Endodermal cell (in vitro differentiated cells): ENCODE data around the gene ZNF571. TPM values are rescaled to one million over a fixed set of nuclear protein-coding genes. Genes with fewer than 3 reads are reported as not detected.

Source experiments
- DNase-seq: peaks from one replicate; pipeline ENCODE4 v3.0.0-alpha.2; 2017
- H3K27ac ChIP-seq: 2 replicates; pipeline ENCODE4 v1.5.1; 2013; ENCODE audit warnings: mild to moderate bottlenecking, low read depth, low read length, moderate library complexity
- H3K27me3 ChIP-seq: 2 replicates; pipeline ENCODE4 v1.6.1; 2013; ENCODE audit warnings: mild to moderate bottlenecking, low read length, moderate library complexity; ENCODE audit not compliant: insufficient read depth, control insufficient read depth, poor library complexity, severe bottlenecking
- H3K36me3 ChIP-seq: 2 replicates; pipeline ENCODE4 v1.7.0; 2013; ENCODE audit warnings: mild to moderate bottlenecking, low read length, moderate library complexity; ENCODE audit not compliant: control insufficient read depth, insufficient read depth
- H3K4me1 ChIP-seq: one replicate; pipeline ENCODE4 v1.7.0; 2013; ENCODE audit warnings: low read length; ENCODE audit not compliant: control insufficient read depth, insufficient read depth
- H3K4me3 ChIP-seq: 2 replicates; pipeline ENCODE4 v1.5.1; 2013; ENCODE audit warnings: mild to moderate bottlenecking, low read length, moderate library complexity
- H3K9ac ChIP-seq: 2 replicates; pipeline ENCODE4 v1.6.1; 2013; ENCODE audit warnings: mild to moderate bottlenecking, low read length, moderate library complexity; ENCODE audit not compliant: poor library complexity, severe bottlenecking; ENCODE audit errors: extremely low read depth
- H3K9me3 ChIP-seq: 2 replicates; pipeline ENCODE4 v1.6.1; 2013; ENCODE audit warnings: mild to moderate bottlenecking, low read length, moderate library complexity; ENCODE audit not compliant: control insufficient read depth
- H3K27ac Mint-ChIP-seq: 2 replicates; pipeline ENCODE4 v1.8.0; 2020; ENCODE audit warnings: mixed read lengths
- H3K27me3 Mint-ChIP-seq: 2 replicates; pipeline ENCODE4 v1.8.0; 2021; ENCODE audit warnings: mild to moderate bottlenecking, mixed read lengths; ENCODE audit not compliant: insufficient read depth
- H3K36me3 Mint-ChIP-seq: 2 replicates; pipeline ENCODE4 v1.8.0; 2020; ENCODE audit warnings: low read depth, mixed read lengths
- H3K4me1 Mint-ChIP-seq: 2 replicates; pipeline ENCODE4 v1.8.0; 2020; ENCODE audit warnings: mixed read lengths
- H3K4me3 Mint-ChIP-seq: 2 replicates; pipeline ENCODE4 v1.8.0; 2020; ENCODE audit warnings: mild to moderate bottlenecking, moderate library complexity, mixed read lengths
- H3K9me3 Mint-ChIP-seq: 2 replicates; pipeline ENCODE4 v1.8.0; 2020; ENCODE audit warnings: mild to moderate bottlenecking, mixed read lengths
- CTCF ChIP-seq: fragments of 200-600 bp; sonication (generic); conservative IDR thresholded peaks from 2 replicates; pipeline ENCODE4 v1.5.0; 2021; ENCODE audit warnings: antibody characterized with exemption, mild to moderate bottlenecking
- WGBS, 2 experiments: methylation state at CpG; one replicate each; pipeline versions ENCODE4 v1.1.5 to v1.1.7; 2013; ENCODE audit warnings: missing lambda C conversion rate in 2 of 2, mixed read lengths in 1 of 2; ENCODE audit not compliant: insufficient coverage in 1 of 2, insufficient read length in 1 of 2; 5-methylcytosine and 5-hydroxymethylcytosine counted together
- total RNA-seq, 2 donors: library from RNA; stranded (reverse); fragmentation: NEBNext Ultra II Directional in 1 of 2; extraction: Animal tissue kit (Norgen Biotek cat#: 25700) in 1 of 2; gene quantifications; 2 replicates in 1 of 2; 3 replicates in 1 of 2; pipeline ENCODE4 v1.2.1, GENCODE V29; 2021

The ZNF571 gene
- total RNA-seq, 2 donors from 2014 or later, result 3.9 to 5.6 TPM

GRCh38 chr19:37565370-37565669 is 29.3 kb downstream of the ZNF571 start:
- Histone ChIP-seq H3K27me3 (no peaks in the 10 kb centered on the region), H3K4me3 (peak overlapping the region; percentile 61), H3K9me3 (peaks cover 83% of the 10 kb centered on the region), H3K4me1 (no peaks in the 10 kb centered on the region), H3K27ac (no peak overlapping the region), H3K9ac (no peak overlapping the region), H3K36me3 (peaks cover 28% of the 10 kb centered on the region)
- Mint-ChIP-seq H3K27me3 (no peaks in the 10 kb centered on the region), H3K4me1 (no peaks in the 10 kb centered on the region), H3K4me3 (no peak overlapping the region), H3K36me3 (peaks cover 85% of the 10 kb centered on the region), H3K9me3 (peaks cover 93% of the 10 kb centered on the region), H3K27ac (no peak overlapping the region)
- no peak for DNase-seq
- no peak for TF ChIP-seq CTCF

GRCh38 chr19:37564624-37565369 is 29.8 kb downstream of the ZNF571 start:
- 83 to 91% methylated on average over 4 to 6 of the region's 7 CpGs for WGBS, 2 experiments
- H3K36me3 Mint-ChIP-seq, result peaks cover 81% of the 10 kb centered on the region
- H3K4me3 ChIP-seq, result peak overlapping the region; percentile 61
- H3K9me3 ChIP-seq, result peaks cover 87% of the 10 kb centered on the region
- no peak for DNase-seq
- H3K36me3 ChIP-seq, result peaks cover 28% of the 10 kb centered on the region
- TF ChIP-seq CTCF, result no peak
- H3K9me3 Mint-ChIP-seq, result peaks cover 91% of the 10 kb centered on the region
- no peak overlapping the region for H3K4me3 Mint-ChIP-seq
- no peak overlapping the region for H3K27ac ChIP-seq
- H3K27ac Mint-ChIP-seq, result no peak overlapping the region
- no peaks in the 10 kb centered on the region for H3K4me1 ChIP-seq
- no peak overlapping the region for H3K9ac ChIP-seq
- no peaks in the 10 kb centered on the region for H3K4me1 Mint-ChIP-seq
- H3K27me3 ChIP-seq, result no peaks in the 10 kb centered on the region
- H3K27me3 Mint-ChIP-seq, result no peaks in the 10 kb centered on the region

- Mint-ChIP-seq H3K9me3 (peaks cover 91% of the 10 kb centered on the region), H3K4me1 (no peaks in the 10 kb centered on the region), H3K27me3 (no peaks in the 10 kb centered on the region), H3K36me3 (peaks cover 79% of the 10 kb centered on the region), H3K27ac (no peak overlapping the region), H3K4me3 (no peak overlapping the region)
- Histone ChIP-seq H3K4me3 (peak overlapping the region; percentile 67), H3K36me3 (peaks cover 31% of the 10 kb centered on the region), H3K27me3 (no peaks in the 10 kb centered on the region), H3K27ac (no peak overlapping the region), H3K9ac (no peak overlapping the region), H3K4me1 (no peaks in the 10 kb centered on the region), H3K9me3 (peaks cover 98% of the 10 kb centered on the region)
- TF ChIP-seq CTCF, result no peak
- WGBS, 2 experiments, result no CpG with 5 or more reads among the region's 3 CpGs
- DNase-seq, result no peak
These were observed 31.1 kb downstream of the ZNF571 start for GRCh38 chr19:37563518-37563917.
